Right lobe of liver (tissue), 4 donors: ENCODE measurements around the gene RPL7L1.

ENCODE experiments used
- CTCF ChIP-seq, 4 donors: fragments of 200-600 bp in 3 of 4; fragments of 450-650 bp in 1 of 4; IDR thresholded peaks; one replicate each; pipeline versions ENCODE4 v1.5.1 to v1.8.0; 2016 to 2022; ENCODE audit warnings: antibody characterized with exemption in 4 of 4, mild to moderate bottlenecking in 2 of 4
- POLR2A ChIP-seq: fragments of 450-650 bp; IDR thresholded peaks from one replicate; pipeline ENCODE4 v1.6.1; 2017; ENCODE audit warnings: antibody characterized with exemption, mild to moderate bottlenecking
- donor health status: DM: no; HTN: no; CAD: no.
- donor health status: DM: no; HTN: no; CAD: no.
- donor health status: DM: no; HTN: yes; CAD: no.

DNA sequence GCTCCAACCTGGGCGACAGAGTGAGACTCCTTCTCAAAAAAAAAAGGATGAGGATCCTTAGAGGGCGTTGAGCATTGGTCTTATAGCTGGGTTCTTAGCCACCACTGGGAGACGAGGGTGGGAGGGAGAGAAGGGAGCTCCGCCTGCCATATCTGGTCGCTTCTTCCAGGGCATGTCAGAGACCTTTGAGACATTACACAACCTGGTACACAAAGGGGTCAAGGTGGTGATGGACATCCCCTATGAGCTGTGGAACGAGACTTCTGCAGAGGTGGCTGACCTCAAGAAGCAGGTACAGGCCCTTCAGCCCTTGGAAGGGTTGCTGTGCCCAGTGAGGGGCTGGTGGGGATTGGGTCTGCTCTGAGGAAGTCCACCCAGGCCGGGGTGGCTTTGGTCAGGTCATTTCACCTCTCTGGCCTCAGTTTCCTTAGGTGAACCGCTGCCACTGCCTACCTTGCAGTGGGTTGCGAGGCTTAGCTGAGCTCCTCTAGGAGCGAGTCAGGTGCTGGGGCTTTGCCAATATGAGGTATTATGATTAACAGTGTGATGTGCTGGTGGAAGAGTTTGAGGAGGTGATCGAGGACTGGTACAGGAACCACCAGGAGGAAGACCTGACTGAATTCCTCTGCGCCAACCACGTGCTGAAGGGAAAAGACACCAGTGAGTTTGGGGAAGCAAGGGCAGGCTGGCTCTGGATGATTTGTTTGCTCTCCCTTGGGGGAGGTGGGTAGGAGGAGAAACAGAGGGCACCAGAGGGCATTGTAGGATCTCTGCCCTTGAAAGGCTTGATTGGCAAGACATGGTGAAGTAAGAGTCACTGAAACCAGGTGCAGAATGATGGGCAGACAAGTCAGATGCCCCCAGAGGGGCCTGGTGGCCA lies 58.4 kb downstream of the RPL7L1 start:
- TF ChIP-seq CTCF (IDR thresholded peaks at IDR 0.05) = no peak
- no peak for TF ChIP-seq POLR2A
